IMR-90 (cell line): ENCODE results near the gene EML1. TPM values are rescaled to one million over a fixed set of nuclear protein-coding genes. Genes with fewer than 3 reads are reported as not detected.

Experiments used
- ATAC-seq: fragments of 200-7000 bp; cut with Tn5 transposase; 2 replicates; pipeline ENCODE4 v1.9.1; 2020; ENCODE audit warnings: low read depth, mild to moderate bottlenecking, moderate library complexity
- BruUV-seq: library from RNA; stranded (reverse); fragments of 400-500 nt; replicated peaks from 2 replicates; lab custom pipeline; 2021; lab: Mats Ljungman, UMichigan
- CTCF ChIA-PET: fragments of 300-600 bp; formaldehyde crosslinking; extraction: SDS; loops from one replicate; lab custom pipeline; 2021; ENCODE audit warnings: antibody characterized with exemption; lab: Yijun Ruan, JAX
- POLR2A ChIA-PET: fragments of 300-600 bp; sonication (Branson Sonifier 250); formaldehyde crosslinking; loops from one replicate; lab custom pipeline; 2022; ENCODE audit warnings: antibody characterized with exemption; ENCODE audit not compliant: unreplicated experiment; lab: Charles Lee
- DNase-seq: peaks from one replicate; pipeline ENCODE4 v3.0.0; 2013
- H2AFZ ChIP-seq: replicated peaks from 2 replicates; pipeline ENCODE3; 2013; ENCODE audit warnings: low read length, mild to moderate bottlenecking; ENCODE audit not compliant: poor library complexity
- H2AK5ac ChIP-seq: 2 replicates; pipeline ENCODE4 v1.6.1; 2013; ENCODE audit warnings: low read depth, low read length, inconsistent platforms
- H2AK9ac ChIP-seq: replicated peaks from 2 replicates; pipeline ENCODE3; 2013; ENCODE audit warnings: mild to moderate bottlenecking, low read depth, low read length, moderate library complexity; ENCODE audit not compliant: poor library complexity
- H2BK120ac ChIP-seq: 2 replicates; pipeline ENCODE4 v1.6.1; 2013; ENCODE audit warnings: low read depth, low read length, inconsistent platforms
- H2BK15ac ChIP-seq: 3 replicates; pipeline ENCODE4 v1.6.1; 2013; ENCODE audit warnings: low read depth, low read length, inconsistent platforms
- H2BK20ac ChIP-seq: 2 replicates; pipeline ENCODE4 v1.6.1; 2013; ENCODE audit warnings: low read depth, mild to moderate bottlenecking, inconsistent platforms, low read length, moderate library complexity
- H2BK5ac ChIP-seq: 2 replicates; pipeline ENCODE4 v1.6.1; 2013; ENCODE audit warnings: mild to moderate bottlenecking, low read depth, low read length, inconsistent platforms; ENCODE audit not compliant: poor library complexity, severe bottlenecking
- H3K14ac ChIP-seq: replicated peaks from 2 replicates; pipeline ENCODE4 v1.6.1; 2013; ENCODE audit warnings: low read depth, low read length, inconsistent platforms
- H3K18ac ChIP-seq: 2 replicates; pipeline ENCODE4 v1.6.1; 2013; ENCODE audit warnings: low read depth, low read length, control low read depth
- H3K23ac ChIP-seq: 2 replicates; pipeline ENCODE4 v1.6.1; 2013; ENCODE audit warnings: low read depth, low read length, inconsistent platforms
- H3K27ac ChIP-seq: 2 replicates; pipeline ENCODE4 v1.5.1; 2013; ENCODE audit warnings: mild to moderate bottlenecking, control low read depth, low read length; ENCODE audit not compliant: insufficient read depth
- H3K27me3 ChIP-seq: 2 replicates; pipeline ENCODE4 v1.6.1; 2013; ENCODE audit warnings: low read length; ENCODE audit not compliant: control insufficient read depth, insufficient read depth
- H3K36me3 ChIP-seq: 2 replicates; pipeline ENCODE4 v1.6.1; 2013; ENCODE audit warnings: low read length, mixed read lengths; ENCODE audit not compliant: control insufficient read depth, insufficient read depth
- H3K4ac ChIP-seq: 2 replicates; pipeline ENCODE4 v1.6.1; 2013; ENCODE audit warnings: low read depth, low read length, inconsistent platforms
- H3K4me1 ChIP-seq: 2 replicates; pipeline ENCODE4 v1.6.1; 2013; ENCODE audit warnings: low read length, mixed read lengths; ENCODE audit not compliant: control insufficient read depth, insufficient read depth
- H3K4me2 ChIP-seq: 2 replicates; pipeline ENCODE4 v1.6.1; 2013; ENCODE audit warnings: low read depth, mild to moderate bottlenecking, control low read depth, low read length, moderate library complexity
- H3K4me3 ChIP-seq: 2 replicates; pipeline ENCODE4 v1.5.1; 2013; ENCODE audit warnings: low read depth, mild to moderate bottlenecking, control low read depth, low read length, moderate library complexity; ENCODE audit not compliant: insufficient read depth
- H3K56ac ChIP-seq: 2 replicates; pipeline ENCODE4 v1.6.1; 2013; ENCODE audit warnings: low read length, inconsistent platforms; ENCODE audit not compliant: insufficient read depth; ENCODE audit errors: extremely low read depth
- H3K79me1 ChIP-seq, 2 experiments: 2 replicates each; pipeline ENCODE4 v1.6.1; 2013; ENCODE audit warnings: low read length in 2 of 2, inconsistent platforms in 1 of 2, low read depth in 1 of 2
- H3K9ac ChIP-seq: 2 replicates; pipeline ENCODE4 v1.6.1; 2013; ENCODE audit warnings: low read depth, low read length, control low read depth
- H3K9me1 ChIP-seq: 2 replicates; pipeline ENCODE4 v1.6.1; 2013; ENCODE audit warnings: low read length, inconsistent platforms; ENCODE audit not compliant: insufficient read depth
- H3K9me3 ChIP-seq: 2 replicates; pipeline ENCODE4 v1.6.1; 2013; ENCODE audit warnings: low read length; ENCODE audit not compliant: control insufficient read depth, insufficient read depth
- H4K20me1 ChIP-seq: 2 replicates; pipeline ENCODE4 v1.6.1; 2013; ENCODE audit warnings: low read length, inconsistent platforms; ENCODE audit not compliant: insufficient read depth
- H4K5ac ChIP-seq: 2 replicates; pipeline ENCODE4 v1.6.1; 2013; ENCODE audit warnings: mild to moderate bottlenecking, low read depth, low read length, control low read depth
- H4K8ac ChIP-seq, 2 experiments: 2 replicates each; pipeline ENCODE4 v1.6.1; 2013; ENCODE audit warnings: low read depth in 2 of 2, low read length in 2 of 2, control low read depth in 1 of 2, inconsistent platforms in 1 of 2
- H4K91ac ChIP-seq: 2 replicates; pipeline ENCODE4 v1.6.1; 2013; ENCODE audit warnings: low read depth, low read length, inconsistent platforms; ENCODE audit not compliant: insufficient read depth
- BHLHE40 ChIP-seq: fragments of 150-350 bp; IDR thresholded peaks from 2 replicates; pipeline ENCODE4 v1.6.1; 2016; ENCODE audit warnings: mild to moderate bottlenecking, low read depth, low read length
- CEBPB ChIP-seq: IDR thresholded peaks from 2 replicates; pipeline ENCODE4 v1.6.1; 2012; ENCODE audit warnings: low read depth, low read length, improper control_type of control experiment
- CHD1 ChIP-seq: IDR thresholded peaks from 2 replicates; pipeline ENCODE4 v1.6.1; 2012; ENCODE audit warnings: low read depth, low read length, improper control_type of control experiment
- FOS ChIP-seq: fragments of 150-350 bp; IDR thresholded peaks from 2 replicates; pipeline ENCODE4 v1.6.1; 2016; ENCODE audit warnings: low read depth, low read length
- MAFK ChIP-seq: IDR thresholded peaks from 2 replicates; pipeline ENCODE4 v1.6.1; 2012; ENCODE audit warnings: low read depth, low read length, improper control_type of control experiment
- MAZ ChIP-seq: IDR thresholded peaks from 2 replicates; pipeline ENCODE4 v1.6.1; 2012; ENCODE audit warnings: low read depth, mild to moderate bottlenecking, low read length, improper control_type of control experiment, moderate library complexity, borderline replicate concordance
- MXI1 ChIP-seq: IDR thresholded peaks from 2 replicates; pipeline ENCODE4 v1.6.1; 2012; ENCODE audit warnings: low read depth, mild to moderate bottlenecking, low read length, moderate library complexity, borderline replicate concordance
- NFE2L2 ChIP-seq: fragments of 150-350 bp; IDR thresholded peaks from 2 replicates; pipeline ENCODE4 v1.6.1; 2016; ENCODE audit warnings: low read depth, mild to moderate bottlenecking, low read length
- POLR2A ChIP-seq: IDR thresholded peaks from 2 replicates; pipeline ENCODE4 v1.6.1; 2012; ENCODE audit warnings: mild to moderate bottlenecking, low read depth, low read length
- RAD21 ChIP-seq: IDR thresholded peaks from 2 replicates; pipeline ENCODE4 v1.6.1; 2012; ENCODE audit warnings: low read length, improper control_type of control experiment
- RCOR1 ChIP-seq: IDR thresholded peaks from 2 replicates; pipeline ENCODE4 v1.6.1; 2012; ENCODE audit warnings: mild to moderate bottlenecking, low read length, improper control_type of control experiment; ENCODE audit not compliant: insufficient replicate concordance
- RFX5 ChIP-seq: IDR thresholded peaks from 2 replicates; pipeline ENCODE4 v1.8.0; 2012; ENCODE audit warnings: low read depth, mild to moderate bottlenecking, low read length, moderate library complexity
- SMC3 ChIP-seq: fragments of 150-350 bp; IDR thresholded peaks from 2 replicates; pipeline ENCODE4 v1.6.1; 2016; ENCODE audit warnings: low read depth, mild to moderate bottlenecking, antibody characterized with exemption, low read length, moderate library complexity
- USF2 ChIP-seq: fragments of 150-350 bp; IDR thresholded peaks from 2 replicates; pipeline ENCODE4 v1.6.1; 2017; ENCODE audit warnings: mild to moderate bottlenecking, antibody characterized with exemption, low read length, low read depth
- WGBS, 2 experiments: methylation state at CpG; one replicate each; pipeline versions ENCODE4 v1.1.5 to v1.1.7; 2013; ENCODE audit warnings: missing lambda C conversion rate in 2 of 2; ENCODE audit not compliant: insufficient read length in 1 of 2; ENCODE audit errors: extremely low coverage in 2 of 2; 5-methylcytosine and 5-hydroxymethylcytosine counted together
- dilution Hi-C: fragments of 300-500 bp; cut with HindIII; formaldehyde crosslinking; loops from one replicate; pipeline ENCODE4 v1.14.3; 2018; ENCODE audit warnings: low sequenced_read_pairs; ENCODE audit not compliant: unreplicated experiment
- in situ Hi-C: fragments of 300-500 bp; cut with MboI; formaldehyde crosslinking; loops from 3 replicates; pipeline ENCODE4 v1.14.3; 2019; ENCODE audit warnings: low sequenced_read_pairs, inconsistent platforms, mixed read lengths
- intact Hi-C: fragments of 100-400 bp; cut with micrococcal nuclease; formaldehyde crosslinking; loops from 2 replicates; pipeline ENCODE4 v1.10.0; 2022
- polyA plus RNA-seq, 3 experiments: library from polyadenylated mRNA; depleted of rRNA; stranded (reverse); fragments of >200 nt; gene quantifications; 2 replicates each; pipeline ENCODE4 v1.2.3, GENCODE V29; 2012; ENCODE audit warnings: low replicate concordance in 1 of 3
- total RNA-seq: library from RNA; depleted of rRNA; stranded (reverse); fragments of >200 nt; gene quantifications from 2 replicates; pipeline ENCODE4 v1.2.3, GENCODE V29; 2012
- TF ChIP-seq, protein P1 (sequence below): fragments of 150-350 bp; IDR thresholded peaks from 2 replicates; pipeline ENCODE4 v1.6.1; 2016; ENCODE audit warnings: low read depth, mild to moderate bottlenecking, low read length, moderate library complexity, borderline replicate concordance

EML1 gene
- total and polyA plus RNA-seq, 2 of the 4 experiments (the other 2 are of a cell fraction), result 14.0 to 42.3 TPM

- Histone ChIP-seq H2AK5ac (no peak overlapping the region), H4K91ac (no peak overlapping the region), H2BK120ac (no peak overlapping the region), H3K18ac (no peak overlapping the region), H3K36me3 (peaks cover 38% of the 10 kb centered on the region), H3K14ac (no peak overlapping the region), H3K27me3 (no peaks in the 10 kb centered on the region), H4K20me1 (no peaks in the 10 kb centered on the region), H3K23ac (no peak overlapping the region), H3K4ac (no peak overlapping the region), H3K9ac (no peak overlapping the region), H3K4me3 (no peak overlapping the region), H3K4me1 (peaks cover 5% of the 10 kb centered on the region), H3K4me2 (no peak overlapping the region), H3K9me3 (no peaks in the 10 kb centered on the region), H2BK20ac (no peak overlapping the region), H4K8ac (no peak overlapping the region), H2AFZ (peak overlapping the region; percentile 26), H4K5ac (no peak overlapping the region), H2BK5ac (no peak overlapping the region), H2BK15ac (no peak overlapping the region), H3K9me1 (peaks cover 3% of the 10 kb centered on the region; the same call in 1 of the 2 replicates), H3K56ac (no peak overlapping the region), H2AK9ac (no peak overlapping the region), H3K27ac (no peak overlapping the region), H3K79me1 (no peaks in the 10 kb centered on the region)
- WGBS, 2 experiments, result 100% methylated on average over 3 of the region's 10 CpGs; no CpG with 5 or more reads in 1 of the 2 experiments
- intact Hi-C loops (no loop called here), dilution Hi-C loops (no loop called here), in situ Hi-C loops (no loop called here)
- ChIA-PET POLR2A (no interaction called here), CTCF (interaction anchor here (1.0 kb wide), 1 partner anchor 31 kb away, joined by 3 read pairs; no protein-coding TSS in a partner anchor)
- no TSS peak for BruUV-seq
- no peak for DNase-seq
- ATAC-seq, result no peak
- TF ChIP-seq, protein P1, sequence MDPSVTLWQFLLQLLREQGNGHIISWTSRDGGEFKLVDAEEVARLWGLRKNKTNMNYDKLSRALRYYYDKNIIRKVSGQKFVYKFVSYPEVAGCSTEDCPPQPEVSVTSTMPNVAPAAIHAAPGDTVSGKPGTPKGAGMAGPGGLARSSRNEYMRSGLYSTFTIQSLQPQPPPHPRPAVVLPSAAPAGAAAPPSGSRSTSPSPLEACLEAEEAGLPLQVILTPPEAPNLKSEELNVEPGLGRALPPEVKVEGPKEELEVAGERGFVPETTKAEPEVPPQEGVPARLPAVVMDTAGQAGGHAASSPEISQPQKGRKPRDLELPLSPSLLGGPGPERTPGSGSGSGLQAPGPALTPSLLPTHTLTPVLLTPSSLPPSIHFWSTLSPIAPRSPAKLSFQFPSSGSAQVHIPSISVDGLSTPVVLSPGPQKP, result no peak
- TF ChIP-seq USF2, result no peak
- TF ChIP-seq BHLHE40, result no peak
- TF ChIP-seq RCOR1, result no peak
- TF ChIP-seq POLR2A, result no peak
- TF ChIP-seq RAD21, result no peak
- TF ChIP-seq CEBPB, result no peak
- no peak for TF ChIP-seq NFE2L2
- TF ChIP-seq FOS, result no peak
- TF ChIP-seq MAZ, result no peak
- no peak for TF ChIP-seq MAFK
- no peak for TF ChIP-seq CHD1
- TF ChIP-seq MXI1, result no peak
- TF ChIP-seq RFX5, result no peak
- TF ChIP-seq SMC3, result no peak
Measured at GRCh38 chr14:99915305-99916090, 122.3 kb downstream of the EML1 start.
